B cell (primary cell): ENCODE measurements around the gene BMAL1.

Source experiments
- EZH2 ChIP-seq: IDR thresholded peaks from 2 replicates; pipeline ENCODE4 v1.6.1; 2012; ENCODE audit warnings: borderline replicate concordance, low read depth, mild to moderate bottlenecking, moderate library complexity, low read length; ENCODE audit not compliant: insufficient read depth, poor library complexity, severe bottlenecking
- TF ChIP-seq, protein P1 (sequence below): fragments of 200-600 bp; IDR thresholded peaks from one replicate; pipeline ENCODE4 v1.8.0; 2022; ENCODE audit warnings: antibody characterized with exemption, mild to moderate bottlenecking

DNA sequence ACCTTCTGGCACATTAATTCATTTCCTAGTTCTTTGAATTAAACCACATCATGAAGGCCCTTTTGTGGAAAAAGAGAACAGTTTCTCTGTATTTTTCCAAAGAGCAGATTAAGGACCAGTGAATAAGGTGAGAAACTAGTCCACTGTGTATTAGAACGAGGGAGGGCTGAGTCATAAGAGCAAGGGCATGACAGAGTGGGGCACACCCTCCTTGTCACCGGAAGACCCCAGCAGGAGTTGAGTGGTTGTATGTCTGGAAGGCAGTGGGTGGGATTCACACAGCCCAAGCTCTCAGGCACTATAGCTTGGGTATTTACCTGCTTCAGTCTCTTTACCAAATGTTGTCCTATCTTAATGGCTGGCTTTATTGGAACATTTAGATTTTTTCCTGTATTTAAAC, 86.8 kb downstream of the BMAL1 start:
- TF ChIP-seq, protein P1, sequence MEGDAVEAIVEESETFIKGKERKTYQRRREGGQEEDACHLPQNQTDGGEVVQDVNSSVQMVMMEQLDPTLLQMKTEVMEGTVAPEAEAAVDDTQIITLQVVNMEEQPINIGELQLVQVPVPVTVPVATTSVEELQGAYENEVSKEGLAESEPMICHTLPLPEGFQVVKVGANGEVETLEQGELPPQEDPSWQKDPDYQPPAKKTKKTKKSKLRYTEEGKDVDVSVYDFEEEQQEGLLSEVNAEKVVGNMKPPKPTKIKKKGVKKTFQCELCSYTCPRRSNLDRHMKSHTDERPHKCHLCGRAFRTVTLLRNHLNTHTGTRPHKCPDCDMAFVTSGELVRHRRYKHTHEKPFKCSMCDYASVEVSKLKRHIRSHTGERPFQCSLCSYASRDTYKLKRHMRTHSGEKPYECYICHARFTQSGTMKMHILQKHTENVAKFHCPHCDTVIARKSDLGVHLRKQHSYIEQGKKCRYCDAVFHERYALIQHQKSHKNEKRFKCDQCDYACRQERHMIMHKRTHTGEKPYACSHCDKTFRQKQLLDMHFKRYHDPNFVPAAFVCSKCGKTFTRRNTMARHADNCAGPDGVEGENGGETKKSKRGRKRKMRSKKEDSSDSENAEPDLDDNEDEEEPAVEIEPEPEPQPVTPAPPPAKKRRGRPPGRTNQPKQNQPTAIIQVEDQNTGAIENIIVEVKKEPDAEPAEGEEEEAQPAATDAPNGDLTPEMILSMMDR = no peak
- no peak for TF ChIP-seq EZH2
